Measurements from ENCODE around the gene PADI1.

PADI1 gene

DNA sequence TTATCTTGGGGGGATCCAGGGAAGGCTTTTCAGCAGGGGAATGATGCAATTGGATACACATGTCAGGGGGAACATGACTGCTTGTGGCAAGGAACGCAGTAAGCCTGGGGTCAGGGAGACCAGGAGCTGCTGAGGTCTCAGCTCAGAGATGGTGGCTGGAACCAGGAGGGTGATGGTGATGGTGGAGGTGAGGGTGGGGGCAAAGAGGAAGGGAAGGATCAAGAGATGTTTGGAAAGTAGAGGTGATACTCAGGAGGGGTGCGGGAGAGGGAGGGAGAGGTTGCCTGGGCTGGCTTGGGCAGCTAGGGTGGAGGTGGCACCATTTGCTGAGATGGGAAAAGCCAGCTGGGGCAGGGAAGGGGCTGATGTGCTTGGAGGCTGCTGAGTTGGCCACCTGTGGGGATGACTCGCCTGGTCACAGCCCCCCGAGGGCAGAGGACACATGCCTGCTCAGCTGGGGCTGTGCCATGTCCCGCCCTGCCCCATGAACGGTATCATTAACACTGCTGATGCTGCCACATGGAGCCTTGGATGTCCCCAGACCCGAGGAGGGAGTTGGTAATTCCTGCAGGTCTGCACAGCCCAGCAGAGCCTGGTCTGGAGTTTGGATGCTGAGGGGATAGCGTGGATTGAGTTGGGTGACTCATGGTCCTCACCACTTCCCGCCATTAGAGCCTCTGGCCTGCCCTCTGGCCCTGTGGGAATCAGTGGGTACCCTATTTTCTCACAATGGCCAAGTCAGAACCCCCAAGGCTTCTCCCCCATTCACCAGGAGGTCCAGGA lies 6.3 kb upstream of the PADI1 start:
- no peak for DNase-seq (ENCODE audit: low read depth in 2 of 2)

DNA sequence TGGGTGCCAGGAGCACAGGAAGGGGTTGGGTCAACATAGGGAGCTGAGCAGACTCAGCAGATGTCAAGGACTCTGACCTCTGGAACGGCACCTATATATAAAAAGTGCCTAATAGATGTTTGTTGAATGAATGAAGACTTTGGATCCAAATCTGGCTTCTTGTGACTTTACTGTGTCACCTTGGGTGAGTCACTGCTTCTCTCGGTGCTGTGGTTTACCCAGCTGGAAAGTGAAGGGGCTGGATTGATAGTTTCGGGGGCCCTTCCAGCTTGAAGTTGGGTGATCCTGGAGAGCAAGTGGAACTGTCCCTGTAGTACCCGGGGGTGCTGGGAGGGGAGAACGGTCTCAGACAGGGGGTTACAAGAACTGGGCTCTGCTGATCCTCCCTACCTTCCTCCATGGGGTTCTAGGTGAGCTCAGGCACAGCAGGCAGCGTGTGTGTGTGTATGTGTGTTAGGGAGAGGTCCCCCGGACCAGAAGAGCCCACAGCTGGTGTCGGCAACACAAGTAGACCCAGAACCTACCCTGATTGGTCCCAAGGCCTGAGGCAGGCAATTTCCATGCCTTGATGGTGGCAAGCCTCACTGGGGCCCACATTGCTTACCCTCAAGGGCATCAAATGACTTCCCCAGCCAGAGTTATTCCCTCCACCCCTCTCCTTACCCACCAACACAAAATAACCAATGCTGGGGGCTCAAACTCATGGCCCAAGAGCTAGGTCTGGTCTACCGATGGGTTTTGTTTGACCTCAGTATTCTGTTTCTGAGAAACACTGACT lies 5.5 kb upstream of the PADI1 start:
- no peak for DNase-seq (ENCODE audit: low read depth in 2 of 2)

GRCh38 chr1:17200246-17200645 lies 4.7 kb upstream of the PADI1 start:
- no peak for DNase-seq (ENCODE audit: low read depth in 2 of 2)

DNA sequence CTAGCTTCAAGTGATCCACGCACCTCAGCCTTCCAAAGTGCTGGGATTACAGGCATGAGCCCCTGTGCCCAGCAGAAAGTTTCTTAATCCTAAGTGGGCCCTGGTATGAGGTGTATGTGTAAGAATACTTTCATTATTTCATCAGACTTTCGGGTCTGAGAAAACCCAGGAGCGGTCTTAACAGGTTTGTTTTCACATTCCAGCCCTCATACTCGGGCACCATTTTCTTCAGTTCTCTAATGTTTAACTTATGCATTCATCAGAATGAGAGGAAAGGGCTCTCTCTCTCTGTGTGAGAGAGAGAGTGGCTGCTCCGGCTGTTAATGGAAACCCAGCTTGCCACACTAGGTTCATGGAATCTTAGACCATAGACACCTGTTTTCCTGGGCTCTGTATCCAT lies 4.2 kb upstream of the PADI1 start:
- no peak for DNase-seq (ENCODE audit: low read depth in 2 of 2)

- DNase-seq (ENCODE audit: low read depth in 2 of 2), result no peak
Measured at GRCh38 chr1:17201201-17202021, 3.5 kb upstream of the PADI1 start.

DNA sequence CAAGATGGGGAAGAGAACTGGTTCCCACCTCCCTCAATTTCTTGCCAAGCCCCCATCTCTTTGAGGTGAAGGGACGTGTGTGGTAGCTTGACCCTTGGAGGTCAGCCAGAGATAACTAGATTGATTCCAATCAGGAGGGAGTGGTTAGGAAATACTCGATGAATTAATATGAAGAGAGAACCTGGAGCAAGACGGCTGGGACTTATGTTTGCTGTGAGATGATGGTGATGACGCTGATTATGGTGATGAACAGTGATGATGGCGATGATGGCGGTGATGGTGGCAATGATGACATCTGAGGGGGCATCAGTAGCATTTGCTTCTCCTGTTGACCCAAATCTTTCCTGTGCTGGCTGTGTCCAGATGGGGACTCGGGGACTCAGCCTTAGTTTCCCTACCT lies 724 bp downstream of the PADI1 start:
- DNase-seq (ENCODE audit: low read depth in 2 of 2), result no peak

- no peak for DNase-seq (ENCODE audit: low read depth in 2 of 2)
Measured at GRCh38 chr1:17206196-17206595, 1.3 kb downstream of the PADI1 start.

GRCh38 chr1:17207046-17207445 lies 2.1 kb downstream of the PADI1 start:
- DNase-seq (ENCODE audit: low read depth in 2 of 2), result no peak

DNA sequence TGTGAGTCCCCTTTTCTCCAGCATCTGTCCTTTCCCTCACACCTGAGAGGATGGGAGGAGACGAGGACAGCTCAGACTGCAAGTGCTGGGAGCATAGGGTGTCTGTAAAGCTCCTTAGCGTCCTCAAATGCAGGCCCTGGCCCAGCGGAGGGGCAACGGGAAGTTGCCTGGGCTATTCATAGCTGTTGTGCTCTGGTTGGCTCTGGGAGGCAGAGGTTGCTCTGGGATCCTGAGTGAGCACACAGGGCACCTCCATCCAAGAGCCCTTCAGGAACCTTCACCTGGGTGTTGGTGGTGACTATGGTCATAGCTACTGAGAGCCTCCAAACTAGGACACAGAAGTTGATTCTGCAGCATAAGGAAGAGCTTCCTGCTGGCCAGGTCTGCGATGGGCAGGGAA lies 2.6 kb downstream of the PADI1 start:
- DNase-seq (ENCODE audit: low read depth in 2 of 2), result no peak

GRCh38 chr1:17207966-17208418 lies 3.1 kb downstream of the PADI1 start:
- DNase-seq (ENCODE audit: low read depth in 2 of 2), result peak; percentile 26 to 46

DNA sequence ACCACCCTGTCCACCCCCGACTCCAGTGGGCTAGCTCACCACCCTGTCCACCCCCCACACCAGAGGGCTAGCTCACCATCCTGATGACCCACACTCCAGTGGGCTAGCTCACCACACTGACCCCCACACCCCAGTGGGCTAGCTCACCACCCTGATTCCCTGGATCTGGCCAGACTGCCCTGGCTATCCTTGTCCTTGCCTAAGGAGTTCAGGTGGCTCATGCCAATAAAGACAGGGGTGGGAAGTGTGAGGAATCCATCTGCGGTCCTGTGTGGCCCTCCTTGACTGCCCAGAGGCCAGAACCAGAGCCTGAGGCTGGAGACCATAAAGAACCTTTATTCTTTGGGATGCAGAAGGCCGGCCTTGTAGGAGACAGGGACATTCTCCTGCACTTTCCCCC lies 3.6 kb downstream of the PADI1 start:
- no peak for DNase-seq (ENCODE audit: low read depth in 2 of 2)

GRCh38 chr1:17209430-17209829 lies 4.5 kb downstream of the PADI1 start:
- DNase-seq (ENCODE audit: low read depth in 2 of 2), result no peak

- no peak for DNase-seq (ENCODE audit: low read depth in 2 of 2)
Measured at GRCh38 chr1:17210176-17210575, 5.2 kb downstream of the PADI1 start.

DNA sequence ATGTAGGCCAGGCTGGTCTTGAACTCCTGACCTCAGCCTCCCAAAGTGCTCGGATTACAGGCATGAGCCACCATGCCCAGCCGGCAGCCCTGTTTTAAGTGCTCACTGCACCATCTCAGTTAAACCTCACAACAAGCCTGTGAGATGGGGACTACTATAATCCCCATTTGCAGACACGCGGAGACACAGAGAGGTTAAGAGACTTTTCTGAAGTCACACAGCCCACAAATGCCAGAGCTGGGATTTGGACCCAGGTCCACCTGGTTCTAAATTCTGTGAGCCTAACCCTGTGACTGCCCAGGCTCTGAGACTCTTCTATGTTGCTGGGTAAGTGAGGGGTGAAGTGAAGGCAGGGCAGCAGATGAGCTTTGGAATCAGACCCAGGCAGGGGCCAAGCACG lies 6.4 kb downstream of the PADI1 start:
- no peak for DNase-seq (ENCODE audit: low read depth in 2 of 2)

- DNase-seq (ENCODE audit: low read depth in 2 of 2), result no peak
Measured at GRCh38 chr1:17212009-17212408, 7.1 kb downstream of the PADI1 start.

DNA sequence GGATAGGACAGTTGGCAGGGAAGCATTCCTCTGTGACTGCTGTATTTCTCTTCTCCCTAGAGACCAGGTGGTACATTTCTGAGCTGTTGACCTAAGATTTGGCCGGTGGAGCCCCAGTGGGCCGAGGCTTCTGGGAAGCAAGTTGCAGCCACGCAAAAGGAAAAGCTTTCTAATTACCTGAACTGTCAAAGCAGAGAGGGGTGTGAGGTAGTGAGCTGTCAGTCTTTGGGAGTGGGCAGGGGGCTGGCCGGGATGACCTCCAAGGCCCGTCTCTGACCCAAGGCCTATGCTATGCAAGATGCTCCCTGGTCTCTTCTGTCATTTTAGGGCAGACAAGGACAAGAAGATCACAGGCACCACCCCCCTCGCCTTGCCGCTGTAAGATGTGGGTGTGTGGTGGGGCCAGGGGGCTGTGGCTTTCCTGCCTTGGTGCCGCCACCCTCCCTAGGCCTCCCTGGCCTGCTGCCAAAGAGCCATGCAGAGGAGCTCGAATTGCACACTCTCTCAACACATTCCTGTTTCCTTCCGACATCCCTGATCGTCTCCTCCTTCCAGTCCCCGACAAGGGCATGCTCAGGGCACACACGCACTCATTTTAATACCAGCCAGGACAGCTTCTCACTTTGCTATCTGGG lies 7.7 kb downstream of the PADI1 start:
- peak; percentile 38 for DNase-seq (ENCODE audit: low read depth in 2 of 2)

DNA sequence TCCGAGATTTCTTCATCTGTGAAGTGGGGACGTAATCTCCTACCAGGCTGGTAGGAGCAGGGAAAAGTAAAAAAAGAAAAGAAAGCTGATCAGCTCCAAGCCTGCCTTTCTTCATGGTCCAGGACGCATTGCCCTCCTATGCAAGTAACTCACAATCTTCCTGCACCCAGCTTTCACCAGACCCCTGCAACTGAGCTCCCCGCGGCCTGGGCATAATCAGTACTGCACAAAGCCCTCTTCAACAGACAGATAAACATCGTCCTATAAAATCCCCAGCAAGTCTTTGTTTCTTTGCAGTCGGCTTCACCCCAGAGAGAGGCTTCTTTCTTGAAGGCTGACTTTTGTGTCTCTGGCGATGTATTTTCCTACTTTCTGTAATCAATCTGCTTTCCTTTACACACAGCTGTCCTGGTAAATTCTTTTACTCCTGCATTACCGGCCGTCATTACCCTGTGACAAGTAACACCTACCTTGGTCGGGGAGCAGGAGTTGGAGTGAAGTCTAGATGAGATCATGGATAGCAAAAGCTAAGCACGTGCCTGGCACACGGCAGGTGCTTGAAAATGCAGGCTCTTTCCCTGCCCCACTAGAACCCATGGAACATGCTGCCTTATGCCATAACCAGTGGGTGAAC lies 8.3 kb downstream of the PADI1 start:
- DNase-seq (ENCODE audit: low read depth in 2 of 2), result no peak

GRCh38 chr1:17213782-17214148 lies 8.8 kb downstream of the PADI1 start:
- no peak for DNase-seq (ENCODE audit: low read depth in 2 of 2)

- no peak for DNase-seq (ENCODE audit: low read depth in 2 of 2)
Measured at GRCh38 chr1:17214876-17215544, 10.1 kb downstream of the PADI1 start.

DNA sequence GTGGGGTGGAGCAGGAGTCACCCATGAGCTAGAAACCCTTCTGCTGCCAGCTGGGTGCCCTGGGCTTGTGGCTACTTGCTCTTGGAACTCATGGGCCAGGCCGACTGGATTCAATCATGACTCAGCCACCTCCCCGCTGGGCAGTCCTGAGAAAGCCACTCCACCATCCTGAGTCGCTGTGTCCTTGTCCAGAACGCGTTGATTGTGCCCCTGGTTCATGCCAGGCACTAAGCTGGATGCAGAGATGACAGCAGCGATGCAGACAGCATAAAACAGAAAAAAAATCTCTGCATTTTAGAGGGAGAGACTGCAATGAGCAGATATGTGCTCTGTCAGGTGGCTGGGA lies 10.6 kb downstream of the PADI1 start:
- DNase-seq (ENCODE audit: low read depth in 2 of 2), result no peak

GRCh38 chr1:17216078-17216477 lies 11.2 kb downstream of the PADI1 start:
- DNase-seq (ENCODE audit: low read depth in 2 of 2), result no peak

Measured in stimulated activated CD4-positive, alpha-beta T cell treated with anti-CD3 and anti-CD28 coated beads, Interleukin-4, amount 100 ng/mL, for 48 hours (primary cell).